ENCODE measurements around the gene MAT1A. TPM values are rescaled to one million over a fixed set of nuclear protein-coding genes. Genes with fewer than 3 reads are reported as not detected.
A peak's percentile ranks its signal among the peaks of the same experiment; 100 is the strongest.
"Not testable (repeated sequence)": the region's sequence is repeated elsewhere in the genome, so short reads cannot be mapped to it uniquely, and the experiment has no call there.

The MAT1A gene
- total RNA-seq, 1 experiment from 2014 or later: 63.8 TPM

DNA sequence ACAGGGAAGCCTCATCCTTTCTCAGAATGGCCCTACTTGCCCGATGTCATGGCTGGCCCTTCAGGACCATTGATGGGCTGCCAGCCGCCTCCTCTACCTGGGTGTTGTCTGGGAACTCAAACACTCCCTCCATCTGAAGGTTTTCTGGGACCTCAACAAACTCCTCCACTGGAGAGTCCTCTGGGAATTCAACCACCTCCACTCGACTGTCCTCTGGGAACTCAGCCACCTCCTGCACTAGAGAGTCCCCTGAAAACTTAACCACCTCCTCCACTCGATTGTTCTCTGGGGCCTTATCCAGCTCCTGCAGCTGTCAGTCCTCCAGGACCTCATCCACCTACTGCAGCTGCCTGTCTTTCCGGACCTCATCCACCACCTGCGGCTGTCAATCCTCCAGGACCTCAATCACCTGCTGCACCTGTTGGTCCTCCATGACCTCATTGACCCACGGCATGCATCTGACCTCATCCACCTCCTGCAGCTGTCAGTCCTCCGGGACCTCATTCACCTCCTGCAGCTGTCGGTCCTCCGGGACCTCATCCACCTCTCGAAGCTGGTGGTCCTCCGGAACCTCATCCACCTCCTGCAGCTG is 37.1 kb downstream of the MAT1A start:
- DNase-seq (ENCODE audit: low read depth, low spot score): no peak
- in situ Hi-C loops (cut with HindIII; ENCODE audit: low pct_unique_long_range_greater_than_20kb, low sequenced_read_pairs): no loop called here

DNA sequence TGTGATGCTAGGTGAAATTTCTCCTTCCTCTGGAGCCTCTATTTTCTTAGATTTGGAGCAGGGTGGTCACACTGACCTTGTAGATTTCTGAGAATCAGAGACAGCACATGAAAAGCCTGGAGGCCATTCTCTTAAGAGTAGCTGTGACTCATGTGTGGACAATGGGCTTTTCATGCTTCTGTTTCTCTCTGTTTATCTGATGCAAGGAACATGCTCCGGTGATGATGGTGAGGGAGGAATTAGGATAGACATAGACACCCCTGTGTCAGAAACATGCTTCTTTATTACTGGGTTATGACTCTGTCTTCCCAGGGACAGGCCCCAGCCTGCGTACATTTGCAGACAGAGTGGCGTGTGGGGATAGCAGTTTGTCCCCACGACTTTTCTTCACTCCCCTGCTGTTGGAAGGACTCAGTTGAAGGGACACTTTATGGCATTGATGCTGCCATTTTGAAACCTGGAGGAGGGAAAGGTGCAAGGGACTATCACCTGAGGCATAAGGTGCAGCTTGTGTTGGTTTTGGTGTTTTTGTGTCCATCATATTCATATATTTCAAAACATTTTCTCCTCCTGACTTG is 37.7 kb downstream of the MAT1A start:
- peak; percentile 25 for DNase-seq (ENCODE audit: low read depth, low spot score)
- in situ Hi-C loops (cut with HindIII; ENCODE audit: low pct_unique_long_range_greater_than_20kb, low sequenced_read_pairs): not testable (repeated sequence)

DNA sequence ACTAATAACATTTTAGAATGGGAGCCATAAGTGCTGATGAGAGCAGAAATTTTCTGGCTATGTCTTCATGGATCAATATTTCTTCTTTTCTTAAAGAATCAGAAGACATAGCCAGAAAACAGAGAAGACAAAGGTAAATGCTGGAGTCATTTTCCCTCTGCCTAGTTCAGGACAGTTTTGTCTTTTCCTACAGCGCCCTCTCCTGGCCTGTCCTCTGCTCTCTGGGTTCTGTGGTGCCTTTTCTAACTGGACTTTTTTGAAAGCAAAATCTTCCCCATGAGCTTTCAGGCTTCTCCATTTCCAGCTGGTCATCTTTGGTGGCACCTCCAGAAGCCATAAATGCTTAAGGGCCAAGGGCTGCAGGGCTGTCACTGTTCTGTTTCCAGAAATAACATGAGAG is 39.1 kb downstream of the MAT1A start:
- in situ Hi-C loops (cut with HindIII; ENCODE audit: low pct_unique_long_range_greater_than_20kb, low sequenced_read_pairs); DNase-seq (ENCODE audit: low read depth, low spot score): not testable (repeated sequence)

DNA sequence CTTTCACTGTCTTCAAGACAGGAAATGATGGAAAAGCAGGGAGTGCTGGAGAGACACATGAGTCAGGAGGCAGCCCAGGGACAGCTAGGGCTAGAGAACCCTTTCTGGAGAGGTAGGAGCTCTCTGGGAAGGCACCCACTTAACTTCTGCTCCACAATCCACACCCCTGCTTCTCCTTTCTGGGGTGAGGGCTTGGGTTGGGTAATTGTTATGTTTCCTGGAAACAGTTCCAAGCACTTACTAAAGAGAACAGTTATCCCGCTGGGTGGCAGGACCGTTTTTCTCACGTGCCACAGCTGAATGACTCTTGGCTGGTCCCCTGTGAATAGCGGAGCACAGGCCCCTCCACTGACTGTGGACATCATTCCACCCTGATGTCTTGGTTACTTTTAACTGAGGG is 39.6 kb downstream of the MAT1A start:
- DNase-seq (ENCODE audit: low read depth, low spot score); in situ Hi-C loops (cut with HindIII; ENCODE audit: low pct_unique_long_range_greater_than_20kb, low sequenced_read_pairs): not testable (repeated sequence)

DNA sequence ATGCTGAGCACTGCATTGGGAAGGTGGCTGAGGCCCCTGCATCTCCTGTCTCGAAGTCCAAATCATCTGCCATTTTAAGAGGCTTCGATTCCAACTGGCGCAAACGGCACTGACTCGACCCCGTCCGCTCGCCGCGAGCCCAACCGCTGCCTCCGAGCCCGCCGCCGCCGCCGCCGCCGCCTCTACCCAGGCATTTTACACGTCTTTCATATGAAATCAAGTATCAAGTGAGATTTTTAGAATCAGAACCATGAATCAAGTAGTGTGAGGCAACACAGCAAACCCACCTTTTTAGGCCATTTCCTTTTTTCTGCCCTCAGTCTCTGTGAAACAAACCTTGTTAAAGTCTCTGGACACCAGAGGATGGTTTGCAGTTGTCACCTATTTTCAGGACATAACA is 41.8 kb downstream of the MAT1A start:
- DNase-seq (ENCODE audit: low read depth, low spot score); in situ Hi-C loops (cut with HindIII; ENCODE audit: low pct_unique_long_range_greater_than_20kb, low sequenced_read_pairs): not testable (repeated sequence)

DNA sequence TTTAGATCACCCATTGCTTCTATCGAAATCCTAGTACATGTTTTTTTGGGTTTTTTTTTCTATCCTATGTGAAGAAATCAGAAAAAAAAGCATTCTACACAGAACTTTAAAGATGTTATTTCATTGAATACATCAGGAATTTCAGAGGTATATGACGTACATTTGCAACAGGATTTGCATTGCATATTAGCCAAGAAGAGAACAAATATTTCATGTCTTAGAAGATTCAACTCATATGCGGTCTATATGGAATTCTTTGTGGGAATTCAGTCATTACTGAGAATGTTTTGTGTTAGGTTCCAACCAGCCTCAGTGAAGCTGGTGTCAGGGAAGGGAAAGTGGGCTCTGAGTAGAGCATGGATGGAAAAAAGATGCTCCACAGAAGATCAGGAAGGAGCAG is 45.1 kb downstream of the MAT1A start:
- in situ Hi-C loops (cut with HindIII; ENCODE audit: low pct_unique_long_range_greater_than_20kb, low sequenced_read_pairs); DNase-seq (ENCODE audit: low read depth, low spot score): not testable (repeated sequence)

DNA sequence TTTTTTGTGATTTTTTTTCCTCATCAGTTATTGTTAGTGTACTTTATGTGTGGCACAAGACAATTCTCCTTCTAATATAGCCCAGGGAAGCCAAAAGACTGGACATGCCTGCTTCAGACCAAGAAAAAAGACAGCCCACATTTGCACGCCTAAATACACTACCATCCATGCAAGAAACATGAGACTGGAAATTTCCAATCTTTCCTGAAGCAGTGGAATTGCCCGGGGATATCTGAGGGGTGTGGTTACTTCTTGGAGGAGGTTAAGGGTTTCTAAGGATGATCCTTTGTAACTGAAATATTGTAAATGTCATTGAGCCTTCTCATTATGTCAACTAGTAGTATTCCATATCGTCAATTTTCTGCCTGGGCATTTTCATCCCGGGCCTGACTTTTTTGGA is 47.1 kb downstream of the MAT1A start:
- in situ Hi-C loops (cut with HindIII; ENCODE audit: low pct_unique_long_range_greater_than_20kb, low sequenced_read_pairs); DNase-seq (ENCODE audit: low read depth, low spot score): not testable (repeated sequence)

DNA sequence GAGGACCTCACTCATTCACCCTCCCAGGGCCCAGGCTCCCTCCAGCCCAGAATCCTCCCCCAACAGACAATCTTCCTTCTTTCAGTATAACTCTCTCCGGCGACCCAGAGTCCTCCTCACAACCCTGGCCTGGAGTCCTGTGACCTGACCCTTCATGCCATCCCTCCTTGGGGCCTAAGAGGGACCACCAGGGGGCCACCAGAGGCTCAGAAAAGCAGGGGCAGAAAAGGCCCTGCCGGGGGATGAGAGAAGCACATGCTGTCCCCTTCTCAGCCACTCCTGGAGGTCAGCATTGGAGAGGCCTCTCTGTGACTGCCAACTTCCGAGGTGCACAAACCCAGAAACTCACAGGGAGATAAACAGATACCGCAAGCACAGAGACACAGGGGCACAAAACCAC is 53.0 kb downstream of the MAT1A start:
- DNase-seq (ENCODE audit: low read depth, low spot score); in situ Hi-C loops (cut with HindIII; ENCODE audit: low pct_unique_long_range_greater_than_20kb, low sequenced_read_pairs): not testable (repeated sequence)

DNA sequence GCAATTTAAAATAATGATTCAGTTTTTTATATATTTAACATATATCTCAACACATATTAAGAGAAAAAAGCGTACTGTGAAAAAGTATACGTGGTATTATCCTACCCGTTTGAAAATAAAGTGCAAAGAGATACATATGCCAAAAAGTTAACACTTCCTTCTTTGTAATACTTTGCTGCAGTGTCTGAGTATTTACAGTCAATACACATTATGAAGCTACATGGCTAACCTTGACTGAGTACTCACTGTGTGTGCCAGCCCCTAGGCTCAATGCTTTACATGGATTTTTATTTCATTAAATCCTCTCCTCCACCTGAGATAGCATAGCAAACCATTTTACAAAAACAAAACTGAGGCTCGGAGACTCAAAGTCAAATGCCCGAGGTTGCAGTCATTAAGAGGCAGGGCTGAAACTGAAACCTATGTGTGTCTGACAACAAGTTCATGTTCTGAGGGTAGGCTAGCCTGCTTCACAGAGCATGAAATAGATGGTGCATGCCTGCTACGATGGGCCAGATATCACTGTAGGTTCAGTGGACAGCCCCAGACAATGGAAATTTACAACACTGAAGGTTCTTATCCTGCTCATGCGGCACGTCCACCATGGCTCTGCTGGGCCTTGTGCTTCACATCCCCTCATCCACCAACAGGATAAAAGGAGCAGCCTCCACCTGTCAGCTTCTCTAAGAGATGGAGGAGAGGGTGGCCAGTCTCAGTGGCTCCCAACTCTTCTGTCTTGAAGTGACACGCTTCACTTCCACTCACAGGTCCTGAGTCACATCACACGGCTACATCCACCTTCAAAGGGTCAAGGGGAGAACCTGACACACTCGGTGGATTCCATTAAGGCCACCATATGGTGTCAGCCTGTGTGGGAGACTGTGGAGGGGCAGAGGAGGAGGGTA is 54.9 kb downstream of the MAT1A start:
- in situ Hi-C loops (cut with HindIII; ENCODE audit: low pct_unique_long_range_greater_than_20kb, low sequenced_read_pairs); DNase-seq (ENCODE audit: low read depth, low spot score): not testable (repeated sequence)

DNA sequence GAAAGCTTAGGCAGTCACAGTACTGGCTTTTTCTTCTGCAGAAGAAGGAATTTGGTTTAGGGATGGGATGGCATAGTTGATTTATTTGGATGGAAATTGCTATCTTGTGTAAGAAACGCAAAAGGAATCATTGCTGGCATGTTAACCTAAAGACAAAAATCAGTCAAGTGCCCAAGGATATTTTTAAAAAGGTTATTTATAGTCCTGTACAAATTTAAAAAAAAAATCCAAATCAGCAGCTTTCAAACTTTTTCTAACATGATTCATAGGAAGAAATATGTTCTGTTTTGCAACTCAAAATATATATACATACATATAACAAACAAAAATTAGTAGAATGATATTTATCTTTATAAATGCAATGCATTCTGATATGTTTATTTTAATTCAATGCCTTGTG is 55.6 kb downstream of the MAT1A start:
- in situ Hi-C loops (cut with HindIII; ENCODE audit: low pct_unique_long_range_greater_than_20kb, low sequenced_read_pairs); DNase-seq (ENCODE audit: low read depth, low spot score): not testable (repeated sequence)

DNA sequence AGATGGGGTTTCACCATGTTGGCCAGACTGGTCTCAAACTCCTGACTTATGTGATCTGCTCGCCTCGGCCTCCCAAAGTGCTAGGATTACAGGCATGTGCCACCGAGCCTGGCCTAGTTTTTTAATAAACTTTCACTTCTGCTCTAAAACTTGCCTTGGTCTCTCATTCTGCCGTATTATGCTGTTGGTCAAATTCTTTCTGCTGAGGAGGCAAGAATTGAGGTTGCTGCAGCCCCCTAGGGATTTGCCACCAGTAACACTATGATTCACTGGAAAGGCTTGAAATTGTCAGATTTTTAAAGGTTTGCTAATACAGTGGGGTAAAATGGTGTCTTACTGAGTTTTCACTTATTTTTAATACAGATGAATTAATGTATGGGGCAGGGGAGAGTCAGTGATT is 62.7 kb downstream of the MAT1A start:
- in situ Hi-C loops (cut with HindIII; ENCODE audit: low pct_unique_long_range_greater_than_20kb, low sequenced_read_pairs); DNase-seq (ENCODE audit: low read depth, low spot score): not testable (repeated sequence)

DNA sequence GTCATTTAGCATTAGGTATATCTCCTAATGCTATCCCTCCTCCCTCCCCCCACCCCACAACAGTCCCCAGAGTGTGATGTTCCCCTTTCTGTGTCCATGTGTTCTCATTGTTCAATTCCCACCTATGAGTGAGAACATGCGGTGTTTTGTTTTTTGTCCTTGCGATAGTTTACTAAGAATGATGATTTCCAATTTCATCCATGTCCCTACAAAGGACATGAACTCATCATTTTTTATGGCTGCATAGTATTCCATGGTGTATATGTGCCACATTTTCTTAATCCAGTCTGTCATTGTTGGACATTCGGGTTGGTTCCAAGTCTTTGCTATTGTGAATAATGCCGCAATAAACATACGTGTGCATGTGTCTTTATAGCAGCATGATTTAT is 66.4 kb downstream of the MAT1A start:
- DNase-seq (ENCODE audit: low read depth, low spot score); in situ Hi-C loops (cut with HindIII; ENCODE audit: low pct_unique_long_range_greater_than_20kb, low sequenced_read_pairs): not testable (repeated sequence)

Other genes with a start within 250 kb of the MAT1A start
- gene TMEM254, start 211.0 kb downstream of the MAT1A start, total RNA-seq (2014; rRNA removed; shearing (Covaris generic)): 23.9 and 25.3 TPM in 2 replicates
- not detected in 2 replicates for gene PLAC9, start 156.9 kb downstream of the MAT1A start, total RNA-seq (2014; rRNA removed; shearing (Covaris generic))
- gene ANXA11, start 84.1 kb downstream of the MAT1A start, total RNA-seq (2014; rRNA removed; shearing (Covaris generic)): 64.2 and 66.3 TPM in 2 replicates
- gene DYDC1, start 67.1 kb upstream of the MAT1A start, total RNA-seq (2014; rRNA removed; shearing (Covaris generic)): not detected in 2 replicates
- gene DYDC2, start 67.1 kb upstream of the MAT1A start, total RNA-seq (2014; rRNA removed; shearing (Covaris generic)): 0.16 and 0.24 TPM in 2 replicates
- gene PRXL2A, start 118.9 kb upstream of the MAT1A start, total RNA-seq (2014; rRNA removed; shearing (Covaris generic)): 113 and 122 TPM in 2 replicates
- 43.7 and 52.1 TPM in 2 replicates for gene TSPAN14, start 164.7 kb upstream of the MAT1A start, total RNA-seq (2014; rRNA removed; shearing (Covaris generic))
- gene SH2D4B, start 248.2 kb upstream of the MAT1A start, total RNA-seq (2014; rRNA removed; shearing (Covaris generic)): 0.11 and 0.13 TPM in 2 replicates